ENCODE measurements around the gene HFE. TPM values are rescaled to one million over a fixed set of nuclear protein-coding genes. Genes with fewer than 3 reads are reported as not detected.
A peak's percentile ranks its signal among the peaks of the same experiment; 100 is the strongest.
"Not testable (repeated sequence)": the region's sequence is repeated elsewhere in the genome, so short reads cannot be mapped to it uniquely, and the experiment has no call there.

HFE gene
- total RNA-seq, 4 donors from 2014 or later, result 2.1 to 4.2 (median 3.6) TPM

GRCh38 chr6:26067367-26067766 lies 19.9 kb upstream of the HFE start:
- H3K36me3 ChIP-seq, result no peaks in the 10 kb centered on the region
- H3K27ac ChIP-seq, result no peak overlapping the region
- no peak overlapping the region for H3K4me3 ChIP-seq
- no peak for DNase-seq (ENCODE audit: low spot score in 2 of 2)
- no peaks in the 10 kb centered on the region for H3K27me3 ChIP-seq
- no peak for TF ChIP-seq POLR2A (IDR thresholded peaks at IDR 0.05)
- TF ChIP-seq, protein P1, sequence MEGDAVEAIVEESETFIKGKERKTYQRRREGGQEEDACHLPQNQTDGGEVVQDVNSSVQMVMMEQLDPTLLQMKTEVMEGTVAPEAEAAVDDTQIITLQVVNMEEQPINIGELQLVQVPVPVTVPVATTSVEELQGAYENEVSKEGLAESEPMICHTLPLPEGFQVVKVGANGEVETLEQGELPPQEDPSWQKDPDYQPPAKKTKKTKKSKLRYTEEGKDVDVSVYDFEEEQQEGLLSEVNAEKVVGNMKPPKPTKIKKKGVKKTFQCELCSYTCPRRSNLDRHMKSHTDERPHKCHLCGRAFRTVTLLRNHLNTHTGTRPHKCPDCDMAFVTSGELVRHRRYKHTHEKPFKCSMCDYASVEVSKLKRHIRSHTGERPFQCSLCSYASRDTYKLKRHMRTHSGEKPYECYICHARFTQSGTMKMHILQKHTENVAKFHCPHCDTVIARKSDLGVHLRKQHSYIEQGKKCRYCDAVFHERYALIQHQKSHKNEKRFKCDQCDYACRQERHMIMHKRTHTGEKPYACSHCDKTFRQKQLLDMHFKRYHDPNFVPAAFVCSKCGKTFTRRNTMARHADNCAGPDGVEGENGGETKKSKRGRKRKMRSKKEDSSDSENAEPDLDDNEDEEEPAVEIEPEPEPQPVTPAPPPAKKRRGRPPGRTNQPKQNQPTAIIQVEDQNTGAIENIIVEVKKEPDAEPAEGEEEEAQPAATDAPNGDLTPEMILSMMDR (IDR thresholded peaks at IDR 0.05), result no peak
- TF ChIP-seq POLR2AphosphoS5 (IDR thresholded peaks at IDR 0.05), result no peak
- no peak for TF ChIP-seq EP300 (IDR thresholded peaks at IDR 0.05)
- 38% methylated on average over 4 of the region's 4 CpGs for WGBS
- H3K4me1 ChIP-seq, result peaks cover 7% of the 10 kb centered on the region
- no peaks in the 10 kb centered on the region for H3K9me3 ChIP-seq

DNA sequence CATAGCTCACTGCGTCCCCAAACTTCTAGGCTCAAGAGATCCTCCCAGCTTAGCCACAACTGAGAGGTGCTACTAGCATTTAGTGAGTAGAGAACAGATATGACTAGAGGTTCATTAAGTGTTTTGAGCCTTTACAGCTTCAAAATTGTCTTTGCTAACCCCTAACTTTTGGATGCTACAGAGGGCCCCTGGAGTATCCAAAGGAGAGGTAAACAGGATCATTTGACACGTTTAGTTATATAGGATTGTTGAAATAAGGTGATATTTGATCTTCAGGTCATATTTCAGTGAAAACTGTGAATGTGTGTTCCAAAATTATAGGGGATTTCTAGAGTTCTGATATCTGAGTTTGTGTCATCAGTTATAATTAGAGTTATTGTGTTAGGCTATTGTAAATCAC lies 19.2 kb upstream of the HFE start:
- Histone ChIP-seq H3K27me3 (no peaks in the 10 kb centered on the region), H3K27ac (no peak overlapping the region), H3K9me3 (no peaks in the 10 kb centered on the region), H3K36me3 (no peaks in the 10 kb centered on the region), H3K4me1 (peaks cover 7% of the 10 kb centered on the region), H3K4me3 (no peak overlapping the region)
- WGBS, result 79% methylated on average over 2 of the region's 2 CpGs
- TF ChIP-seq POLR2A (IDR thresholded peaks at IDR 0.05) (no peak), EP300 (IDR thresholded peaks at IDR 0.05) (no peak), POLR2AphosphoS5 (IDR thresholded peaks at IDR 0.05) (no peak)
- TF ChIP-seq, protein P1 (IDR thresholded peaks at IDR 0.05), result no peak
- no peak for DNase-seq (ENCODE audit: low spot score in 2 of 2)

GRCh38 chr6:26071135-26071534 lies 16.1 kb upstream of the HFE start:
- Histone ChIP-seq H3K27me3 (no peaks in the 10 kb centered on the region), H3K4me1 (peaks cover 1% of the 10 kb centered on the region), H3K4me3 (no peak overlapping the region), H3K27ac (no peak overlapping the region), H3K36me3 (no peaks in the 10 kb centered on the region), H3K9me3 (no peaks in the 10 kb centered on the region)
- WGBS, result 23% methylated on average over 7 of the region's 7 CpGs
- peak in 1 of 2 donors; percentile 63 for DNase-seq (ENCODE audit: low spot score in 2 of 2)
- TF ChIP-seq POLR2A (IDR thresholded peaks at IDR 0.05) (no peak), POLR2AphosphoS5 (IDR thresholded peaks at IDR 0.05) (no peak), EP300 (IDR thresholded peaks at IDR 0.05) (no peak)
- TF ChIP-seq, protein P1 (IDR thresholded peaks at IDR 0.05), result no peak

- H3K36me3 ChIP-seq, result no peaks in the 10 kb centered on the region
- 77% methylated on average over 16 of the region's 20 CpGs for WGBS
- no peak overlapping the region for H3K4me3 ChIP-seq
- no peaks in the 10 kb centered on the region for H3K4me1 ChIP-seq
- H3K9me3 ChIP-seq, result no peaks in the 10 kb centered on the region
- H3K27me3 ChIP-seq, result no peaks in the 10 kb centered on the region
- no peak overlapping the region for H3K27ac ChIP-seq
- peak in 1 of 2 donors; percentile 50 for DNase-seq (ENCODE audit: low spot score in 2 of 2)
- no peak for TF ChIP-seq POLR2A (IDR thresholded peaks at IDR 0.05)
- no peak for TF ChIP-seq POLR2AphosphoS5 (IDR thresholded peaks at IDR 0.05)
- TF ChIP-seq EP300 (IDR thresholded peaks at IDR 0.05), result no peak
- TF ChIP-seq, protein P1 (IDR thresholded peaks at IDR 0.05), result no peak
Measured at GRCh38 chr6:26075063-26075717, 12.0 kb upstream of the HFE start.

GRCh38 chr6:26078066-26078465 lies 9.2 kb upstream of the HFE start:
- H3K9me3 ChIP-seq; H3K27me3 ChIP-seq; DNase-seq (ENCODE audit: low spot score in 2 of 2); H3K36me3 ChIP-seq; H3K4me1 ChIP-seq; H3K27ac ChIP-seq; H3K4me3 ChIP-seq: not testable (repeated sequence)
- WGBS, result 59% methylated on average over 3 of the region's 3 CpGs

DNA sequence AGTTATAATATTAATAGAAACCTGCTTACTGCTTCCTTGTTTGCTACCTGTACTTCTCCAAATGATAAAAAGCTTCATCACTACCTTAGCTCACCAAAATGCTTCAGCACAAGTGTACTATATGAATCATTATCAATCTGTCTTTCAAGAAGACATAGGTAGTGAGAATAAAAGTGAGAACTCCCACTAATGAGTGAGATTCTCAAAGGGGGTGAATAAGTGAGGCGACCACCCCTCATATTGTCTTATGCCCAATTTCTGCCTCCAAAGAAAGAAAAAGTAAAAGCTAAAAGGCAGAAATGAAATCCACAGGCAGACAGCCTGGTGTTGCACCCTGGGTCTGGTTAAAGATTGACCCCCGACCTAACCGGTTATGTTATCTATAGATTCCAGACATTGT lies 6.1 kb upstream of the HFE start:
- DNase-seq (ENCODE audit: low spot score in 2 of 2); H3K9me3 ChIP-seq; H3K4me3 ChIP-seq; H3K27ac ChIP-seq; H3K36me3 ChIP-seq; H3K27me3 ChIP-seq; H3K4me1 ChIP-seq: not testable (repeated sequence)
- WGBS, result 94% methylated on average over 3 of the region's 3 CpGs

Measured in suprapubic skin (tissue), 4 donors.